Kidney epithelial cell (primary cell): ENCODE data around the gene KRTAP20-3. TPM values are rescaled to one million over a fixed set of nuclear protein-coding genes. Genes with fewer than 3 reads are reported as not detected.

ENCODE experiments used
- DNase-seq: peaks from one replicate; pipeline ENCODE4 v3.0.0-alpha.2; 2010; ENCODE audit warnings: low read depth
- H3K27me3 ChIP-seq: 2 replicates; pipeline ENCODE4 v1.6.0; 2011; ENCODE audit warnings: low read length; ENCODE audit not compliant: control insufficient read depth, insufficient read depth
- H3K36me3 ChIP-seq: 2 replicates; pipeline ENCODE4 v1.5.1; 2011; ENCODE audit warnings: low read length; ENCODE audit not compliant: control insufficient read depth, insufficient read depth
- H3K4me3 ChIP-seq: 2 replicates; pipeline ENCODE4 v1.5.1; 2011; ENCODE audit warnings: low read depth, mild to moderate bottlenecking, control low read depth, low read length
- CTCF ChIP-seq: IDR thresholded peaks from 2 replicates; pipeline ENCODE4 v1.5.1; 2011; ENCODE audit warnings: mild to moderate bottlenecking, moderate library complexity, low read length, control low read depth, inconsistent platforms; ENCODE audit not compliant: insufficient read depth, poor library complexity, severe bottlenecking
- total RNA-seq: library from RNA; depleted of rRNA; stranded (reverse); fragments of >200 nt; gene quantifications from 2 replicates; pipeline ENCODE4 v1.2.3, GENCODE V29; 2015

Gene KRTAP20-3
- total RNA-seq, 1 donor from 2014 or later: not detected

- no peak overlapping the region for H3K4me3 ChIP-seq
- no peaks in the 10 kb centered on the region for H3K27me3 ChIP-seq
- no peak for DNase-seq
- no peaks in the 10 kb centered on the region for H3K36me3 ChIP-seq
- no peak for TF ChIP-seq CTCF
Observed at GRCh38 chr21:30689822-30690221, 47.2 kb downstream of the KRTAP20-3 start.

Other genes starting within 250 kb of the KRTAP20-3 start
- not detected in 2 replicates for gene KRTAP13-1, start 246.8 kb upstream of the KRTAP20-3 start, total RNA-seq
- gene KRTAP13-3, start 216.9 kb upstream of the KRTAP20-3 start, total RNA-seq: not detected in 2 replicates
- gene KRTAP13-4, start 212.6 kb upstream of the KRTAP20-3 start, total RNA-seq: not detected in 2 replicates
- gene KRTAP15-1, start 202.6 kb upstream of the KRTAP20-3 start, total RNA-seq: not detected in 2 replicates
- not detected in 2 replicates for gene KRTAP19-1, start 162.5 kb upstream of the KRTAP20-3 start, total RNA-seq
- gene KRTAP19-2, start 155.4 kb upstream of the KRTAP20-3 start, total RNA-seq: not detected in 2 replicates
- not detected in 2 replicates for gene KRTAP19-3, start 150.9 kb upstream of the KRTAP20-3 start, total RNA-seq
- not detected in 2 replicates for gene KRTAP19-4, start 145.7 kb upstream of the KRTAP20-3 start, total RNA-seq
- not detected in 2 replicates for gene KRTAP19-5, start 140.7 kb upstream of the KRTAP20-3 start, total RNA-seq
- not detected in 2 replicates for gene KRTAP19-6, start 101.0 kb upstream of the KRTAP20-3 start, total RNA-seq
- not detected in 2 replicates for gene KRTAP19-7, start 81.5 kb upstream of the KRTAP20-3 start, total RNA-seq
- gene KRTAP22-2, start 52.5 kb upstream of the KRTAP20-3 start, total RNA-seq: not detected in 2 replicates
- gene KRTAP6-3, start 50.4 kb upstream of the KRTAP20-3 start, total RNA-seq: not detected in 2 replicates
- gene KRTAP6-2, start 44.0 kb upstream of the KRTAP20-3 start, total RNA-seq: not detected in 2 replicates
- gene KRTAP22-1, start 41.8 kb upstream of the KRTAP20-3 start, total RNA-seq: not detected in 2 replicates
- not detected in 2 replicates for gene KRTAP6-1, start 28.9 kb upstream of the KRTAP20-3 start, total RNA-seq
- gene KRTAP20-1, start 26.4 kb upstream of the KRTAP20-3 start, total RNA-seq: not detected in 2 replicates
- not detected in 2 replicates for gene KRTAP20-4, start 22.2 kb upstream of the KRTAP20-3 start, total RNA-seq
- not detected in 2 replicates for gene KRTAP20-2, start 7.7 kb upstream of the KRTAP20-3 start, total RNA-seq
- not detected in 2 replicates for gene KRTAP21-3, start 75.9 kb downstream of the KRTAP20-3 start, total RNA-seq
- gene KRTAP21-2, start 104.4 kb downstream of the KRTAP20-3 start, total RNA-seq: not detected in 2 replicates
- gene KRTAP21-1, start 112.6 kb downstream of the KRTAP20-3 start, total RNA-seq: not detected in 2 replicates
- gene KRTAP8-1, start 170.4 kb downstream of the KRTAP20-3 start, total RNA-seq: not detected in 2 replicates
- gene KRTAP7-1, start 186.9 kb downstream of the KRTAP20-3 start, total RNA-seq: not detected in 2 replicates
- not detected in 2 replicates for gene KRTAP11-1, start 238.7 kb downstream of the KRTAP20-3 start, total RNA-seq